Head of caudate nucleus (tissue), 42 donors: Measurements from ENCODE around the gene TROAP.
"Not testable (repeated sequence)": the region's sequence is repeated elsewhere in the genome, so short reads cannot be mapped to it uniquely, and the experiment has no call there.

Experiments
- DNase-seq, 42 donors: peaks; one replicate each; pipeline versions ENCODE4 v3.0.0 to v3.0.0-alpha.2; 2020 to 2021; ENCODE audit warnings: mixed read lengths in 7 of 42
- intact Hi-C: fragments of 100-400 bp; cut with DNase I; formaldehyde crosslinking; loops from one replicate; pipeline ENCODE4 v1.15.0; 2022

The TROAP gene

GRCh38 chr12:49293056-49293956, 29.7 kb upstream of the TROAP start:
- intact Hi-C loops = no loop called here
- DNase-seq = peak in 18 of 42 donors; percentile 7 to 55 (median 32)

GRCh38 chr12:49294086-49294803, 28.8 kb upstream of the TROAP start:
- no peak for DNase-seq
- intact Hi-C loops = no loop called here

- DNase-seq = no peak
- intact Hi-C loops = no loop called here
These were observed 28.3 kb upstream of the TROAP start for GRCh38 chr12:49294804-49295081.

GRCh38 chr12:49295082-49295936, 27.7 kb upstream of the TROAP start, which contains the start of gene PRPH:
Gene PRPH (plus strand): TSS chr12:49295147. CDS start chr12:49295201, 54 bp downstream.
- peak in 1 of 42 donors; percentile 26 for DNase-seq
- intact Hi-C loops = no loop called here

- DNase-seq = peak in 7 of 42 donors; percentile 5 to 55 (median 33)
- intact Hi-C loops = no loop called here
These were observed 26.8 kb upstream of the TROAP start for GRCh38 chr12:49296034-49296835.

GRCh38 chr12:49296836-49297694, 26.0 kb upstream of the TROAP start:
- DNase-seq = no peak
- intact Hi-C loops = no loop called here

GRCh38 chr12:49297695-49298060, 25.4 kb upstream of the TROAP start:
- intact Hi-C loops = no loop called here
- DNase-seq = no peak

GRCh38 chr12:49298160-49298559, 24.9 kb upstream of the TROAP start:
- intact Hi-C loops = no loop called here
- no peak for DNase-seq

- intact Hi-C loops = no loop called here
- DNase-seq = no peak
These were observed 21.3 kb upstream of the TROAP start for GRCh38 chr12:49301760-49302159.

GRCh38 chr12:49304161-49304560, 18.9 kb upstream of the TROAP start:
- no peak for DNase-seq
- intact Hi-C loops = no loop called here

GRCh38 chr12:49305762-49306510, 17.1 kb upstream of the TROAP start:
- intact Hi-C loops = no loop called here
- DNase-seq = no peak

- DNase-seq = peak in 1 of 42 donors; percentile 10
These were observed 13.7 kb upstream of the TROAP start for GRCh38 chr12:49309386-49309785.

GRCh38 chr12:49310451-49311000, 12.5 kb upstream of the TROAP start:
- DNase-seq, intact Hi-C loops: not testable (repeated sequence)

More at GRCh38 chr12:49309386-49309785, 13.7 kb upstream of the TROAP start:
- intact Hi-C loops = no loop called here

GRCh38 chr12:49314811-49315210, 8.2 kb upstream of the TROAP start:
- no peak for DNase-seq
- intact Hi-C loops = no loop called here

- DNase-seq, intact Hi-C loops: not testable (repeated sequence)
These were observed 5.9 kb upstream of the TROAP start for GRCh38 chr12:49317118-49317517.

- DNase-seq, intact Hi-C loops: not testable (repeated sequence)
These were observed 2.5 kb upstream of the TROAP start for GRCh38 chr12:49320411-49321103.
